K562 (cell line): Measurements from ENCODE around the gene BAD. TPM values are rescaled to one million over a fixed set of nuclear protein-coding genes. Genes with fewer than 3 reads are reported as not detected.
A peak's percentile ranks its signal among the peaks of the same experiment; 100 is the strongest.

ENCODE experiments used
- ATAC-seq: fragments of 200-7000 bp; cut with Tn5 transposase; 3 replicates; pipeline ENCODE4 v1.9.1; 2020; ENCODE audit warnings: moderate library complexity
- BruUV-seq: library from RNA; stranded (reverse); fragments of 400-500 nt; replicated peaks from 2 replicates; lab custom pipeline; 2021; lab: Mats Ljungman, UMichigan
- CTCF ChIA-PET: fragments of 300-600 bp; formaldehyde crosslinking; extraction: SDS; loops from one replicate; lab custom pipeline; 2021; ENCODE audit warnings: low intra/inter-chr PET ratio; lab: Yijun Ruan, JAX
- POLR2A ChIA-PET: fragments of 300-600, 350-650 bp; sonication (Branson Sonifier 250); formaldehyde crosslinking; extraction: SDS; loops from one replicate; lab custom pipeline; 2021; ENCODE audit warnings: antibody characterized with exemption, inconsistent platforms; lab: Yijun Ruan, JAX
- DNase-seq, 4 experiments: peaks; one replicate each; pipeline versions ENCODE4 v3.0.0 to v3.0.0-alpha.2; 2011 to 2018; ENCODE audit warnings: low spot score in 3 of 4, mixed read lengths in 3 of 4; ENCODE audit errors: extremely low read depth in 1 of 4
- FAIRE-seq: peaks from 2 replicates; lab custom pipeline; 2011; peaks lifted over from hg19 to GRCh38; lab: Jason Lieb, UNC
- H2AFZ ChIP-seq: 2 replicates; pipeline ENCODE4 v1.6.0; 2011; ENCODE audit warnings: low read depth, low read length, control low read depth, inconsistent platforms
- H3K27ac ChIP-seq: fragments of 200-600 bp; 3 replicates; pipeline ENCODE4 v1.8.0; 2011; ENCODE audit warnings: low read depth, mild to moderate bottlenecking, control low read depth, inconsistent platforms, low read length, moderate library complexity, mixed read lengths; ENCODE audit errors: extremely low read depth
- H3K27me3 ChIP-seq, 2 experiments: fragments of 300-600 bp in 1 of 2; 2 replicates in 1 of 2; 3 replicates in 1 of 2; pipeline versions ENCODE4 v1.6.0 to v1.8.0; 2011; ENCODE audit warnings: inconsistent platforms in 2 of 2, low read length in 2 of 2, mild to moderate bottlenecking in 1 of 2, mixed read lengths in 1 of 2, moderate library complexity in 1 of 2; ENCODE audit not compliant: control insufficient read depth in 2 of 2, insufficient read depth in 2 of 2
- H3K36me3 ChIP-seq: fragments of 300-600 bp; 3 replicates; pipeline ENCODE4 v1.8.0; 2011; ENCODE audit warnings: mild to moderate bottlenecking, low read length, inconsistent platforms; ENCODE audit not compliant: control insufficient read depth, insufficient read depth
- H3K4me1 ChIP-seq, 2 experiments: fragments of 200-600 bp in 1 of 2; replicated peaks in 1 of 2; 2 replicates in 1 of 2; 3 replicates in 1 of 2; pipeline versions ENCODE4 v1.5.1 to v1.8.0; 2011; ENCODE audit warnings: inconsistent platforms in 2 of 2, low read length in 2 of 2, mild to moderate bottlenecking in 1 of 2, mixed read lengths in 1 of 2, moderate library complexity in 1 of 2; ENCODE audit not compliant: control insufficient read depth in 2 of 2, insufficient read depth in 2 of 2
- H3K4me2 ChIP-seq: 2 replicates; pipeline ENCODE4 v1.6.1; 2011; ENCODE audit warnings: low read length, control low read depth, inconsistent platforms, mixed read lengths; ENCODE audit not compliant: insufficient read depth
- H3K4me3 ChIP-seq: fragments of 200-600 bp; sonication (generic), shearing (Covaris generic); 2 replicates; pipeline ENCODE4 v1.5.1; 2016; ENCODE audit warnings: control low read depth, inconsistent platforms
- H3K79me2 ChIP-seq: fragments of 200-600 bp; 3 replicates; pipeline ENCODE4 v1.8.0; 2011; ENCODE audit warnings: low read length, inconsistent platforms; ENCODE audit not compliant: control insufficient read depth, insufficient read depth
- H3K9ac ChIP-seq, 2 experiments: 2 replicates each; pipeline versions ENCODE4 v1.6.0 to v1.6.1; 2011; ENCODE audit warnings: low read depth in 2 of 2, low read length in 2 of 2, control low read depth in 1 of 2, inconsistent platforms in 1 of 2, mild to moderate bottlenecking in 1 of 2, mixed read lengths in 1 of 2; ENCODE audit not compliant: insufficient read depth in 1 of 2
- H3K9me1 ChIP-seq: one replicate; pipeline ENCODE4 v1.6.0; 2011; ENCODE audit warnings: inconsistent platforms, mild to moderate bottlenecking, low read length, moderate library complexity; ENCODE audit not compliant: control insufficient read depth, insufficient read depth
- H3K9me3 ChIP-seq: replicated peaks from 2 replicates; pipeline ENCODE4 v1.5.1; 2011; ENCODE audit warnings: low read depth, low read length, inconsistent platforms; ENCODE audit not compliant: control insufficient read depth, insufficient read depth
- H4K20me1 ChIP-seq: replicated peaks from 2 replicates; pipeline ENCODE4 v1.6.1; 2011; ENCODE audit warnings: low read length, inconsistent platforms, mixed read lengths; ENCODE audit not compliant: control insufficient read depth, insufficient read depth
- ARID2 ChIP-seq: fragments of 450-650 bp; IDR thresholded peaks from 2 replicates; pipeline ENCODE4 v1.6.1; 2017; ENCODE audit warnings: antibody characterized with exemption, mild to moderate bottlenecking
- CBX2 ChIP-seq: fragments of 200-600 bp; sonication (generic); IDR thresholded peaks from one replicate; pipeline ENCODE4 v1.6.1; 2012; ENCODE audit warnings: mild to moderate bottlenecking, low read length, inconsistent platforms; ENCODE audit not compliant: insufficient read depth, poor library complexity, severe bottlenecking
- CEBPG ChIP-seq, 3 experiments: fragments of 200-800 bp in 1 of 3; sonication (Bioruptor generic) in 1 of 3; sonication (generic) in 1 of 3; formaldehyde crosslinking in 1 of 3; IDR thresholded peaks in 2 of 3; conservative IDR thresholded peaks in 1 of 3; 2 replicates each; pipeline versions ENCODE4 v1.6.1 to v1.8.0; 2016 to 2022; ENCODE audit warnings: missing compliant biosample characterization in 2 of 3, missing genetic modification characterization in 2 of 3, mild to moderate bottlenecking in 1 of 3, missing genetic modification reagents in 1 of 3
- E2F4 ChIP-seq: sonication (generic); formaldehyde crosslinking; IDR thresholded peaks from 2 replicates; pipeline ENCODE4 v1.8.0; 2022; ENCODE audit warnings: mild to moderate bottlenecking, low read depth, missing genetic modification reagents
- ETV5 ChIP-seq: sonication (generic); formaldehyde crosslinking; IDR thresholded peaks from 2 replicates; pipeline ENCODE4 v1.4.0; 2020; ENCODE audit warnings: low read depth, mild to moderate bottlenecking, missing genetic modification reagents
- EWSR1 ChIP-seq: fragments of 450-650 bp; IDR thresholded peaks from 2 replicates; pipeline ENCODE4 v1.6.1; 2018; ENCODE audit warnings: borderline replicate concordance, mild to moderate bottlenecking, low read depth, moderate library complexity; ENCODE audit not compliant: partially characterized antibody
- FOSL1 ChIP-seq: fragments of 200-800 bp; sonication (Bioruptor generic); conservative IDR thresholded peaks from 2 replicates; pipeline ENCODE4 v1.6.1; 2016; ENCODE audit warnings: missing genetic modification characterization, missing compliant biosample characterization
- FOXM1 ChIP-seq, 2 experiments: fragments of 450-650 bp in 1 of 2; sonication (generic) in 1 of 2; formaldehyde crosslinking in 1 of 2; IDR thresholded peaks; 2 replicates each; pipeline versions ENCODE4 v1.6.1 to v1.9.0; 2017 to 2022; ENCODE audit warnings: low read depth in 2 of 2, mild to moderate bottlenecking in 2 of 2, missing genetic modification reagents in 1 of 2, moderate library complexity in 1 of 2
- GABPA ChIP-seq: fragments of 200-800 bp; sonication (Bioruptor generic); conservative IDR thresholded peaks from 2 replicates; pipeline ENCODE4 v1.6.1; 2016; ENCODE audit warnings: low read depth, missing genetic modification characterization, missing compliant biosample characterization
- HMG20B ChIP-seq: fragments of 250-450 bp; sonication (Bioruptor Pico); IDR thresholded peaks from 2 replicates; pipeline ENCODE4 v1.5.0; 2021; ENCODE audit warnings: mild to moderate bottlenecking
- KHSRP ChIP-seq: fragments of 450-650 bp; IDR thresholded peaks from 2 replicates; pipeline ENCODE4 v1.6.1; 2017
- SIN3A ChIP-seq, 2 experiments: fragments of 150-350 bp in 1 of 2; IDR thresholded peaks; 2 replicates each; pipeline ENCODE4 v1.6.1; 2011 to 2016; ENCODE audit warnings: borderline replicate concordance in 2 of 2, low read depth in 2 of 2, low read length in 2 of 2, mild to moderate bottlenecking in 2 of 2, moderate library complexity in 2 of 2; ENCODE audit not compliant: control insufficient read depth in 1 of 2
- SNAPC5 ChIP-seq: fragments of 250-450 bp; sonication (Bioruptor Pico); IDR thresholded peaks from 2 replicates; pipeline ENCODE4 v1.8.0; 2021; ENCODE audit warnings: moderate library complexity, mild to moderate bottlenecking, inconsistent platforms
- TAF7 ChIP-seq: fragments of 450-650 bp; IDR thresholded peaks from 2 replicates; pipeline ENCODE4 v1.6.1; 2016; ENCODE audit warnings: missing genetic modification characterization, missing compliant biosample characterization
- VEZF1 ChIP-seq: fragments of 200-800 bp; sonication (Bioruptor generic); IDR thresholded peaks from 2 replicates; pipeline ENCODE4 v1.6.1; 2017; ENCODE audit warnings: missing genetic modification characterization, missing compliant biosample characterization
- ZC3H8 ChIP-seq: fragments of 450-650 bp; IDR thresholded peaks from 2 replicates; pipeline ENCODE4 v1.6.1; 2017
- ZNF77 ChIP-seq: fragments of 250-450 bp; sonication (Bioruptor Pico); IDR thresholded peaks from 2 replicates; pipeline ENCODE4 v1.5.0; 2020
- WGBS: fragments of 100-300 bp; shearing (Covaris generic); methylation state at CpG from one replicate; pipeline ENCODE4 v1.1.6; 2016; ENCODE audit warnings: low coverage, mixed read lengths; ENCODE audit not compliant: insufficient coverage; ENCODE audit errors: missing lambda C conversion rate; 5-methylcytosine and 5-hydroxymethylcytosine counted together
- in situ Hi-C: fragments of 300-500 bp; cut with MboI; formaldehyde crosslinking; loops from 4 replicates; pipeline ENCODE4 v1.15.0; 2018; ENCODE audit warnings: inconsistent platforms, mixed read lengths
- intact Hi-C: fragments of 100-400 bp; cut with micrococcal nuclease; formaldehyde crosslinking; loops from 2 replicates; pipeline ENCODE4 v1.14.2; 2022
- polyA plus RNA-seq, 8 experiments: library from polyadenylated mRNA; depleted of rRNA in 4 of 8; stranded (reverse) in 5 of 8; unstranded in 3 of 8; fragments of >200 nt; fragmentation: Nextera tagmentation in 2 of 8; fragmentation: Illumina TruSeq in 1 of 8; extraction: Ambion mirVana in 2 of 8; extraction: Trizol in 1 of 8; gene quantifications; 2 replicates each; pipeline versions ENCODE4 v1.2.1 to v1.2.3, GENCODE V29; 2011 to 2014; ENCODE audit warnings: inconsistent platforms in 1 of 8, missing spikeins in 1 of 8
- total RNA-seq, 7 experiments: library from RNA; depleted of rRNA in 6 of 7; stranded (reverse); fragments of >200 nt in 6 of 7; fragmentation: Illumina TruSeq in 2 of 7; extraction: Trizol in 2 of 7; gene quantifications; 2 replicates each; pipeline versions ENCODE4 v1.2.1 to v1.2.3, GENCODE V29; 2011 to 2021; ENCODE audit warnings: low replicate concordance in 1 of 7

BAD gene
- total and polyA plus RNA-seq, 9 of the 15 experiments (the other 6 are each of a cell fraction or from before 2014, with no cell fraction given), result 0.61 to 45.6 (median 11.8) TPM

GRCh38 chr11:64276653-64277431 is 7.6 kb downstream of the BAD start:
- CTCF ChIA-PET, result interaction anchor here (0.5 kb wide), 1 partner anchor 78 kb away, joined by 3 read pairs; no protein-coding TSS in a partner anchor
- no peaks in the 10 kb centered on the region for H3K9me1 ChIP-seq

More at GRCh38 chr11:64276653-64277431, 7.6 kb downstream of the BAD start:
- ATAC-seq, result no peak
- POLR2A ChIA-PET, result interaction anchor here (0.6 to 1.0 kb wide), 3 partner anchors 9 to 600 kb away, joined by 3 read pairs; no protein-coding TSS in a partner anchor
- peak overlapping the region in 1 of 2 experiments; percentile 78; a peak in 2 of 4 replicates for H3K9ac ChIP-seq
- TF ChIP-seq ARID2 (no peak), TAF7 (tag) (no peak), SIN3A (IDR thresholded peaks at IDR 0.05; ENCODE audit: borderline replicate concordance in 2 of 2, control insufficient read depth in 1 of 2, low read depth in 2 of 2, low read length in 2 of 2) (no peak), VEZF1 (CRISPR knock-in tag) (no peak), E2F4 (CRISPR knock-in tag) (no peak), CEBPG (CRISPR knock-in tag; IDR thresholded peaks at IDR 0.05) (no peak), CEBPG (tag; conservative IDR thresholded peaks at IDR 0.05 in 1 of 2, IDR thresholded peaks at IDR 0.05 in 1 of 2) (no peak), FOSL1 (tag) (no peak), ETV5 (CRISPR knock-in tag) (no peak), ZNF77 (CRISPR knock-in tag) (no peak), GABPA (tag) (no peak), CBX2 (no peak), ZC3H8 (no peak), HMG20B (CRISPR knock-in tag) (no peak), KHSRP (no peak), EWSR1 (no peak), FOXM1 (IDR thresholded peaks at IDR 0.05; ENCODE audit: low read depth) (no peak), FOXM1 (CRISPR knock-in tag; IDR thresholded peaks at IDR 0.05; ENCODE audit: low read depth) (no peak), SNAPC5 (CRISPR knock-in tag) (no peak)
- TF ChIP-seq, all 486 proteins: peak for 0
- Histone ChIP-seq H3K4me3 (no peak overlapping the region), H3K27ac (no peak overlapping the region), H3K9me3 (no peaks in the 10 kb centered on the region), H2AFZ (no peak overlapping the region), H3K79me2 (peaks cover 27% of the 10 kb centered on the region), H3K27me3 (no peaks in the 10 kb centered on the region), H3K36me3 (peaks cover 31% of the 10 kb centered on the region; the same call in 2 of the 3 replicates), H3K4me1 (peaks cover 15 to 37% of the 10 kb centered on the region in 2 experiments), H4K20me1 (no peaks in the 10 kb centered on the region), H3K4me2 (no peak overlapping the region)
- no peak for DNase-seq
- WGBS, result 86% methylated on average over 17 of the region's 17 CpGs
- in situ Hi-C loops (no loop called here), intact Hi-C loops (no loop called here)
- no peak for FAIRE-seq
- BruUV-seq, result no TSS peak
